HL-60 (cell line): ENCODE results near the gene IL6ST.
A peak's percentile ranks its signal among the peaks of the same experiment; 100 is the strongest.

Experiments
- DNase-seq, 2 experiments: peaks; one replicate each; pipeline ENCODE4 v3.0.0-alpha.2; 2010 to 2020; ENCODE audit warnings: low read depth in 1 of 2, low spot score in 1 of 2
- H3K27ac ChIP-seq: fragments of 250-450 bp; sonication (Bioruptor Pico); replicated peaks from 2 replicates; pipeline ENCODE4 v1.5.1; 2020; ENCODE audit warnings: mild to moderate bottlenecking, moderate library complexity
- H3K27me3 ChIP-seq: fragments of 250-450 bp; sonication (Bioruptor Pico); 2 replicates; pipeline ENCODE4 v1.5.1; 2021; ENCODE audit warnings: mild to moderate bottlenecking, moderate library complexity; ENCODE audit not compliant: insufficient read depth, poor library complexity, severe bottlenecking
- H3K4me3 ChIP-seq: replicated peaks from 2 replicates; pipeline ENCODE4 v1.5.1; 2011; ENCODE audit warnings: mild to moderate bottlenecking, control low read depth, low read length; ENCODE audit not compliant: insufficient read depth
- GABPA ChIP-seq: IDR thresholded peaks from 2 replicates; pipeline ENCODE4 v1.6.1; 2012; ENCODE audit warnings: low read depth
- POLR2AphosphoS5 ChIP-seq: IDR thresholded peaks from 2 replicates; pipeline ENCODE4 v1.6.1; 2012; ENCODE audit warnings: low read depth
- REST ChIP-seq: IDR thresholded peaks from 2 replicates; pipeline ENCODE4 v1.6.1; 2012; ENCODE audit warnings: low read depth; ENCODE audit not compliant: insufficient replicate concordance
- SPI1 ChIP-seq: IDR thresholded peaks from 2 replicates; pipeline ENCODE4 v1.6.1; 2012; ENCODE audit warnings: low read depth, mild to moderate bottlenecking, borderline replicate concordance
- TF ChIP-seq, protein P1 (sequence below): IDR thresholded peaks from one replicate; pipeline ENCODE4 v1.5.1; 2011; ENCODE audit warnings: low read length, control low read depth, inconsistent platforms; ENCODE audit not compliant: insufficient read depth

Gene IL6ST

GRCh38 chr5:55929020-55929799 lies 65.6 kb downstream of the IL6ST start:
- TF ChIP-seq SPI1 (peak; percentile 56; the same call in 1 of the 2 replicates), REST (no peak), POLR2AphosphoS5 (no peak)
- DNase-seq, result no peak
- no peak overlapping the region for H3K4me3 ChIP-seq
- no peaks in the 10 kb centered on the region for H3K27me3 ChIP-seq
- H3K27ac ChIP-seq, result no peak overlapping the region

DNA sequence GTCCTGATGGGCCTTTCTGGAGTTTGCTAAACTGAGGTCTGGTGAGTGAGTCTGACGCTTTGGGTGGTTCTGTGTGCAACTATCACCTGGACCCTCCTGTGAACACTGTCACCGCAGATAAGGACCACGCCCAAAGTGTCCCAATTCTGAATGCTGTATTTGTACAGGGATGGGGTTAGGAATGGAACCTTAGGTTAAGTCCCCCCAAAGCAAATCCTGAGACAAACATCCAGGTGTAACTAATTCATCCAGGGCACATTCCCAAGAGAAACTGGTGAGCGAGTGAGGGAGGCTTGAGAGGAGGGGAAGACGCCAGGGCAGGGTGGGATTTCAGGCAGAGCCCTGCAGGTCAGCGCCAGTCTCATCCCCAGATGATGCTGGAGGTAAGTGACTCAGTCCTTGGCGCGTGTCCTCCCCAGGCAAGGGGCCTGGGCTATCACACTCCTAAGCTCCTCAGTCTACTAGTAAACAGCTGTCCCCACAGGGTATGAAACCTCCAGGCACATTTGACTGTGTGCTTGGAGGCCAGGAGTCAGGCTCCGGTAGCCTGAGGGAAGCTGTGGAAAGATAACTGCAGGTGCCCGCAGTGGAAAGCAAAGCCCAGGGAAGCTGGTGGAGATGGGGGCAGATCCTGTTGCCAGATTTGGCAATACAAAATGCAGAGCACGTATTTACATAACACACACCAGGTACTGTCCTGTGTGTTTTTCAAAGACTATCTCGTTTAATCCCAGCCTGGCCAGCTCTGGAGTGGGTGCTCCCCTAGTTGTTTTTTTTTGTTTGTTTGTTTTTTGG lies 66.7 kb downstream of the IL6ST start:
- no peak overlapping the region for H3K27ac ChIP-seq
- no peak overlapping the region for H3K4me3 ChIP-seq
- TF ChIP-seq POLR2AphosphoS5, result no peak
- TF ChIP-seq, protein P1, sequence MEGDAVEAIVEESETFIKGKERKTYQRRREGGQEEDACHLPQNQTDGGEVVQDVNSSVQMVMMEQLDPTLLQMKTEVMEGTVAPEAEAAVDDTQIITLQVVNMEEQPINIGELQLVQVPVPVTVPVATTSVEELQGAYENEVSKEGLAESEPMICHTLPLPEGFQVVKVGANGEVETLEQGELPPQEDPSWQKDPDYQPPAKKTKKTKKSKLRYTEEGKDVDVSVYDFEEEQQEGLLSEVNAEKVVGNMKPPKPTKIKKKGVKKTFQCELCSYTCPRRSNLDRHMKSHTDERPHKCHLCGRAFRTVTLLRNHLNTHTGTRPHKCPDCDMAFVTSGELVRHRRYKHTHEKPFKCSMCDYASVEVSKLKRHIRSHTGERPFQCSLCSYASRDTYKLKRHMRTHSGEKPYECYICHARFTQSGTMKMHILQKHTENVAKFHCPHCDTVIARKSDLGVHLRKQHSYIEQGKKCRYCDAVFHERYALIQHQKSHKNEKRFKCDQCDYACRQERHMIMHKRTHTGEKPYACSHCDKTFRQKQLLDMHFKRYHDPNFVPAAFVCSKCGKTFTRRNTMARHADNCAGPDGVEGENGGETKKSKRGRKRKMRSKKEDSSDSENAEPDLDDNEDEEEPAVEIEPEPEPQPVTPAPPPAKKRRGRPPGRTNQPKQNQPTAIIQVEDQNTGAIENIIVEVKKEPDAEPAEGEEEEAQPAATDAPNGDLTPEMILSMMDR, result no peak
- TF ChIP-seq REST, result no peak
- no peak for TF ChIP-seq SPI1
- TF ChIP-seq GABPA, result no peak
- DNase-seq, result no peak
- H3K27me3 ChIP-seq, result no peaks in the 10 kb centered on the region

DNA sequence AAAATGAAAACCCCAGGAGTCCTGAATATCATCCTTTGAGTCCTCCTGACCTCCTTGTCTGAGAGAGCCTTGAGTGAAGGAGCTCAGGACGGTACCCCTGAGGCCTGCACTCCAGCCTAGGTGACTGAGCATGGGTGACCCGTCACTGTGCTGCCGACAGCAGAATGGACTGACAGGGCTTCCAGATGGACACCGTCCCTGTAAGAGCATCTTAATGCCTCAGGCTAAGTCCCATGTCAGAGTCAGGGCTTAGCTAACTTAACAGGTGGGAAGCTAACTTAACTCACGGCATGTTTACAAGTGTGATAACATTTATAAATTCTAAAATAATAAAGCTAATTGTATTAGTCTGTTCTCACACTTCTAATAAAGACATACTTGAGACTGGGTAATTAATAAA lies 68.3 kb downstream of the IL6ST start:
- no peak overlapping the region for H3K4me3 ChIP-seq
- H3K27ac ChIP-seq, result no peak overlapping the region
- TF ChIP-seq POLR2AphosphoS5 (no peak), SPI1 (no peak), GABPA (no peak), REST (no peak)
- TF ChIP-seq, protein P1, result no peak
- DNase-seq, result no peak
- H3K27me3 ChIP-seq, result no peaks in the 10 kb centered on the region
